ENCODE results near the gene AGBL4. TPM values are rescaled to one million over a fixed set of nuclear protein-coding genes. Genes with fewer than 3 reads are reported as not detected.

AGBL4 gene
- total RNA-seq, 1 donor from 2014 or later = not detected

- no peaks in the 10 kb centered on the region for H3K9me3 ChIP-seq
- no peak for TF ChIP-seq CTCF (IDR thresholded peaks at IDR 0.05)
- intact Hi-C loops (cut with DNase I) = no loop called here
- no peak overlapping the region for H3K4me3 ChIP-seq
- no peak for DNase-seq (ENCODE audit: low spot score in 2 of 2)
- no peak overlapping the region for H3K27ac ChIP-seq
- no peaks in the 10 kb centered on the region for H3K27me3 ChIP-seq
- no peaks in the 10 kb centered on the region for H3K36me3 ChIP-seq
- H3K4me1 ChIP-seq = no peaks in the 10 kb centered on the region
Measured at GRCh38 chr1:49086327-49086726, 937.4 kb downstream of the AGBL4 start.

GRCh38 chr1:49085079-49085478, 938.7 kb downstream of the AGBL4 start:
- TF ChIP-seq CTCF (IDR thresholded peaks at IDR 0.05) = no peak
- DNase-seq (ENCODE audit: low spot score in 2 of 2) = no peak
- intact Hi-C loops (cut with DNase I) = no loop called here
- no peaks in the 10 kb centered on the region for H3K4me1 ChIP-seq
- no peaks in the 10 kb centered on the region for H3K36me3 ChIP-seq
- no peak overlapping the region for H3K27ac ChIP-seq
- H3K9me3 ChIP-seq = no peaks in the 10 kb centered on the region
- H3K4me3 ChIP-seq = no peak overlapping the region
- H3K27me3 ChIP-seq = no peaks in the 10 kb centered on the region

- H3K9me3 ChIP-seq = no peaks in the 10 kb centered on the region
- H3K27ac ChIP-seq = no peak overlapping the region
- no peaks in the 10 kb centered on the region for H3K27me3 ChIP-seq
- intact Hi-C loops (cut with DNase I) = no loop called here
- no peaks in the 10 kb centered on the region for H3K4me1 ChIP-seq
- no peak overlapping the region for H3K4me3 ChIP-seq
- TF ChIP-seq CTCF (IDR thresholded peaks at IDR 0.05) = no peak
- DNase-seq (ENCODE audit: low spot score in 2 of 2) = no peak
- H3K36me3 ChIP-seq = no peaks in the 10 kb centered on the region
Measured at GRCh38 chr1:49060766-49061165, 963.0 kb downstream of the AGBL4 start.

- no peak for TF ChIP-seq CTCF (IDR thresholded peaks at IDR 0.05)
- intact Hi-C loops (cut with DNase I) = no loop called here
- no peak overlapping the region for H3K4me3 ChIP-seq
- H3K4me1 ChIP-seq = no peaks in the 10 kb centered on the region
- H3K9me3 ChIP-seq = no peaks in the 10 kb centered on the region
- H3K36me3 ChIP-seq = no peaks in the 10 kb centered on the region
- H3K27me3 ChIP-seq = no peaks in the 10 kb centered on the region
- H3K27ac ChIP-seq = no peak overlapping the region
- no peak for DNase-seq (ENCODE audit: low spot score in 2 of 2)
Measured at GRCh38 chr1:49059087-49059486, 964.7 kb downstream of the AGBL4 start.

GRCh38 chr1:49052102-49052501, 971.7 kb downstream of the AGBL4 start:
- H3K4me1 ChIP-seq = no peaks in the 10 kb centered on the region
- intact Hi-C loops (cut with DNase I) = no loop called here

More at GRCh38 chr1:49052102-49052501, 971.7 kb downstream of the AGBL4 start:
- no peaks in the 10 kb centered on the region for H3K27me3 ChIP-seq
- TF ChIP-seq CTCF (IDR thresholded peaks at IDR 0.05) = no peak
- H3K27ac ChIP-seq = no peak overlapping the region
- no peaks in the 10 kb centered on the region for H3K9me3 ChIP-seq
- DNase-seq (ENCODE audit: low spot score in 2 of 2) = no peak
- no peak overlapping the region for H3K4me3 ChIP-seq
- H3K36me3 ChIP-seq = no peaks in the 10 kb centered on the region
